NCI-H2171 treated with DMSO at 0.1 percent for 48 hours (cell line): ENCODE measurements around the gene EHD3.
"Not testable (repeated sequence)": the region's sequence is repeated elsewhere in the genome, so short reads cannot be mapped to it uniquely, and the experiment has no call there.

Source experiments
- DNase-seq: peaks from one replicate; lab custom pipeline; 2025; lab: John Stamatoyannopoulos, UW

The EHD3 gene

DNA sequence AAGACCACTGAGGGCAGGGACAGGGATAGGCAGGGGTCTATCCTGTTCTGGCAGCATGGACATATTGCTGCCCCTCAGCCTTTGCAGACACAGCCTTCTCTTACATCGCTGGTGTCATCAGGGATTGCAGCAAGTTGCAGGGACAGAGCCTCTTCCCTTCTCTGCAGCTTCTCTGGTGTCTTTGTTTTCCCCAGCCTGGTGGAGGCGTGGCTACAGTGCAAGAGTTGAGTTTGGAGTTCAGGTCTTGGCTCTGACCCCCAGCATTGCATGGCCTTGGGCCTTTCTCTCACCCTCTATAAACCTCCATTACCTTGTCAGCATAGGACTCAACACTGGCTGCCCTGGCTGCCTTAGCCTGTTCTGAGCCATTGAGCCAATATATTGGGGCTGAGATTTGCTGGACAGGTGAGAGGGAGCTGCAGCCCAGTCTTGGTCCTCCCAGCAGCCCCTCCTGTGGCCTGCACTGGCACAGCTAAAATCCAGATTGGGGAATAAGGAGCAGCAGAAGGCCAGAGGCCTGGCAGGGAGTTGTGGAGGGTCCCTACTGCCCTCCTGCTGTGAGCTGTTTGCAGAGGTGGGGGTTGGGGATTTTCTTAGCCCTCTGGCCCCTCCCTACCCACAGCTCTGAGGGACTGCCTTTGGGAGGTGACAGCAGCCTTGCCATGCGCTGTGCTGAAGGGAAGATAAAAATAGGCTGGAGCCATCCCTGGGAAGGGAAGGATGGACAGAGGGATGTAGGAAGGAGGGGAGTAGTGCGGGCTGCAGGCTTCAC, 22.8 kb downstream of the EHD3 start:
- DNase-seq = no peak

DNA sequence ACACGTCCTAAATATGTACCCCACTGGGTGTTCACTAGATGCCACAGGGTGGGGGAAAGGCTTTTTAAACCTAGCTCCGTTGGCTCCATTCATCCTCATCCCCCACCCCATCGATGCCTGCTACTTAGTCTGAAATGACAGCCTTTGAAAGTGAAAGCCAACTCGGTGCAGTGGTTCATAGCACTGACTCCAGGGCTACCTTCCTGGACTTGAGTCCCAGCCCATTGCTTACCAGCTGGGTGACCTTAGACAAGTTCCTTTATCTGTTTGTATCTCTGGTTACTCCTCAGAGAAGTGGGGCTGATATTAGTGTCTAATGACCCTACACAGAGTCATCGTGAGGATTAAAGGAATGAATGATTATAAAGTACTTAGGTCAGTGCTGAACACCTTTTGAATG, 24.4 kb downstream of the EHD3 start:
- DNase-seq = no peak

DNA sequence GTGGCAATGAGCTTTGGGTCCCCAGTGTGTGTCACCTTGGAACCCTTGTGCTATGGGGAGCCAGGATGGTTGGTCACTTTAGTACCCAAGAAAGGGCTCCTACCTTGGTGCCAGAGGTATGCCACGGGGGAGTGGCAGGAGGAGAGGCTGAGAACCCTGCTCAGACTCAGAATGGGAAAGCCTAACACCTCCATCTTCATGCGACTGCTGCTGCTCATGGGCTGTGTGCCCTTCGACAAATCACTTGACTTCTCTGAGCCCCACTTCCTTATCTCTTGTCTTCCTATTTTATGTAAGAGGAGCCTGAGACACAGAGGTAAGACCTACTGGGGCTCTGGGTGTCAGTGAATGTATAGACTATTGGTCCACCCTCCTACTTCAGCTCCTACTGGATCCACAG, 25.1 kb downstream of the EHD3 start:
- DNase-seq = no peak

DNA sequence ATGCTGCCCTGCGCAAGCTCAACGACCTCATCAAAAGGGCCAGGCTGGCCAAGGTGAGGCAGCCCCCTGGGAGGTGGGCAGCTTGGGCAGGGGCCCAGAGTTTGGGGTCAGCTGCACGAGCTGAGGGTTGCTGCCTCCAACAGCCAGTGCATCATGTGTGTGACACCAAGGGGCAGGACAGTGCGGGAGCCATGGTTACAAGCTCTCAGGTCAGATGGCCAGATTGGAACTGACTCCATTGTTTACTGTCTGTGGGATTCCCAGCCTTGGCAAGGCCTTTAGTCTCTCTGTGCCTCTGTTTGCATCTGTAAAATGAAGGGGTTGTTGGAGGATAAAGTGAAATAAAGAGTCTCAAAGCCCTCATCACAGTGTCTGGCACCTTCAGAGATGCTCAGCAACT, 26.9 kb downstream of the EHD3 start:
- no peak for DNase-seq

DNA sequence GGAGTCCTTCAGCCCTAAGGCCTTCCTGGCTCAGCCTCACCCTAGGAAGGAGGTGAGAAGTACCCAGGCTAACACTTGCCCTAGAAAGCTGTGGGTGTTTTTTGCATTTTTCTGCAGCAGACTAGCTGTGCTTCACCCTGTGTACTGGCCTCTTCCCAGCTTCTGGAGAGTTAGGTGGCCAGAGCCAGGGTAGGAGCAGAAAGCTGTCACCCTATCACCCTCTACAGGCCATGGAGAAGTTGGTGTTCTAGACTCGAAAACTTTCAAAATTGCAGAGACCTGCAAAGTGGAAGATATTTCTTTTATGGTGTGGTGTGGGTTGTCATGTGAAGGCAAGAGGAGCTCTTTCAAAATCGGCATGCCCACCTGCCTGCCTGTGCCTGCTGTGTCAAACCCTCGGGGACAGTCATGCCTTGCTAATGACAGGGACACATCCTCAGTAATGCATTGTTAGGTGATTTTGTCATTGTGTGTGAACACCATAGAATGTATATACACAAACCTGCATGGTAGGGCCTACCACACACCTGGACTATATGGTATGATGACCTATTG, 29.8 kb downstream of the EHD3 start:
- no peak for DNase-seq

DNA sequence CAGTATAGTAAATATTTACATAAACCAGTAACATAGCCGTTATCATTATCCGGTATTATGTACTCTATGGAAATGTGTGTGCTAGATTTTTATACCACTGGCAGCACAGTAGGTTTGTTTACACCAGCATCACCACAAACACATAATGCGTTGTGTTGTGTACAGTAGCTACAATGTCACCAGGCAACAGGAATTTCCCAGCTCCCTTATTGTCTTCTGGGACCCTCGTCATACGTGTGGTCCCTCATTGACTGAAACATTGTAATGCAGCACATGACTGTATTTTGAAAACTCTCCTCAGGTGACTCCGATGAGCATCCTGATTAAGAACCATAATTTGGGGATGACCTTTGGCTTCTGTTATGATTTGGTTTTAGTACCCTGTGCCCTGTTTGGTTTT, 31.3 kb downstream of the EHD3 start:
- DNase-seq = no peak

DNA sequence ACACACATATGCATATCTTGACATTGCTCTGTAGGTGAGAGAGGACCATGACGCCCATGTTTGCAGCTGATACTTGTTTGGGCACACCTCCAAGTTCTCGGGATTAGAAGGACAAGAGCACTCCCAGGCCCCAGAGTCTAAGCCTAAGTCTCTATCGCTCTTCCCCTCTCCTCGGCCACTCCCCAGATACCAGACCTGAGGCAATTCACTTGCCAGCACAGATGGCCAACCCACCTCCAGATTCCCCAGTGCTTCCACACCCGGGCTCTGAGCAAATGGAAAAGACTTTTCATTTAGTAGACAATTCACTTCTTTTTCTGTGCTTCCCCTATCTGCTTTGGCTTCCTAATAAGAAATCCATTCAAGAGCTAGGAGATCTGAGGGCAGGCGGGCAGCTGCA, 32.9 kb downstream of the EHD3 start:
- no peak for DNase-seq

DNA sequence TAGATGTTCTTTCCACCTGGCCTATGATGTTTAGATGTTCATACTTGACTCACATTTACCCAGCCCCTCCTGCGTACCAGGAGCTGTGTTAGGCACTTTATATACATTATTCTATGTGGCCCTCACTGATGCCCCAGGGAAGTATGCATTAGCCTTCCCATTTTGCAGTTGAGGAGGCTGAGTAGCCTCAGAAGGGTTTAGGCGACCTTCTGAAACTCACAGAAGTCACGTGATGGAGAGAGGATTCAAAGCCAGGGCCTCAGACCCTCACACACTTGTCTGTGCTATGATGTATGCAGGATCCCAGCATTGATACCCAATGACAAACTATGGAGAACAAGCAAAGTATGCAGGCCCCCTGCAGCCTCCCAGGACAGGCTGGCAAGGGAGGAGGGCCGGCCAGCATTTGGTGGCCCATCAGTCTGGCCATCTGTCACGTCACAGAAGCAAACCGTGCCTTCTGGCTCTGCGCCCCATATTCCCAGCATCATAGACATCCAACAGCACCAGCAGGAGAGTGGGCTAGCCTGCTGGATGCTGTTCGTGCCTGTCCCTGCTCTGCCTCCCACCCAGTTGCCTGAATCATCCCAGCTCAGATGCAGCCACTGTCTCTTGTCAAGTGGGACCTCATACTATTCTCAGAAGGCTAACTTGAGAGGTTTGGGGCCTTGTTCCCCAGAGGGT, 33.6 kb downstream of the EHD3 start:
- DNase-seq = no peak

DNA sequence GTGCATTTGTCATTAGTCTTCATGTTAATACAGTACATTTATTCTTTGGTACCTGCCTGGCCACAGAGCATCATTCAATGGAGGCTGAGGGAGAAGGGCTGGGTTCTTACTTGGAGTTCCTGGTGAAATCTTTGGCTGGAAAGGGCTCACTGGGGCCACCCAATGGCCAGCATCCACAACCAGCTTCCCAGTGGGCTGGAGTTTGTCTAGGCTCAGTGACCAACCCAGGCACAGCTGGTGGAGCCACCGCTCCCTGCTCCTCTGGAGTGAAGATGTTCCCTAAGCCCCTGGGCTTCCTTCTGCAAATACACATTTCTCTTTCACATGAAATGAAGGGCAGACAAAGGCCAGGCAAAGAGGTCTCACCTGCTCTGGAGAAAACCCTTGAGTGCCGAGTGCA, 34.4 kb downstream of the EHD3 start:
- DNase-seq = no peak

DNA sequence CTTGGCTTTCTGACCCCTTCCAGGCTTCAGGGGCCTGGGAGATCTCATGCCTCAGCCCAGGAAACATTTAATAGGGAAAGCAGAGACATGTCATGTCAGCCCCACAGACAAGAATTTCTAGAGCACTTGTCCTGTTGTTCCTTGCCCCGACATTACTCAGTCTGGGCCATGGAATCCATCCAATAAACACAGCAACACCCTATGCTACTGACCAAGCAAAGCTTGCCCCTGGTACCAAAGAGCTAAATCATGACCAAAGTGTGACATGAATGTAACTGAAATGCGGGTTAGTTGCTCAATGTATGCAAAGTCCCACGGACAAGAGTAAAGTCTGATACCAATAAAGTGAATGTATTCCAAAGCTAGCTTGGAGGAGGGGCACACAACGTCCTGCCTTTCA, 35.1 kb downstream of the EHD3 start:
- DNase-seq = no peak

DNA sequence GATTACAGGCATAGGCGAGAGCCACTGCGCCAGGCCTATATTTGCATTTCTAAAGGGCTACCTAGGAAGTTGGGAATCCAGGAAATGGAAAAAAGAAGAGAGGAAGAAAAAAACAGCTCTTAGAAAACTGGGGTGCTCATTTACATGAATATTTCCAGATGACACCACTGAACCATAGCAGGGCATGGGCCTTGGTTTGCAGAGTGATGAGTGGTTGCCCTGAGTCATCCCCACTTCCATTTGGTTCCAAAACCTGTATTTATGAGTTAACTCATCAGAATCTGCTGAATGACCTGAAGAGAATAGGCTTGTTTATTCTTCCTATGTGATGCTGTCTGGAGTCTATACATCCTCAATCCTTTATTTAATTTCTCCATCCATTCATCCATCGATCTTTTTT, 36.2 kb downstream of the EHD3 start:
- no peak for DNase-seq

DNA sequence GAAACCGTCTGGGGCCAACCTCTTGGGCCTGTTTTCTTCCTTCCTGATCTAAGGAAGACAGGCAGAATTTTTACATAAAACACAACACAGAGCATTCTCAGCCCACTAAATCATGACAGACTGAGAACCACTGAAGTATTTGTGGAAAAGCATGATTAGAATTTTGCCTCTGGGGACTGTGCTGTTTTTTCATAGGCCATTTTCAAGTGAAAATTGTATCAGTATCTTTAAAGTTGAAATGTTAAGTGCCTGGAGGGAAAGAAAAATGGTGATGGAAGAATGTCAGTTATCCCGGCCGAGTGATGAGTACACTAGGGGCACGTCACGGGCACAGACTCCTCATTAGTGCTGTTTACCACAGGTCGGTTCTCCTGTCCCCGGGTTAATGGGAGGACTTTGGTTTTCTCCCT, 36.9 kb downstream of the EHD3 start:
- DNase-seq = no peak

DNA sequence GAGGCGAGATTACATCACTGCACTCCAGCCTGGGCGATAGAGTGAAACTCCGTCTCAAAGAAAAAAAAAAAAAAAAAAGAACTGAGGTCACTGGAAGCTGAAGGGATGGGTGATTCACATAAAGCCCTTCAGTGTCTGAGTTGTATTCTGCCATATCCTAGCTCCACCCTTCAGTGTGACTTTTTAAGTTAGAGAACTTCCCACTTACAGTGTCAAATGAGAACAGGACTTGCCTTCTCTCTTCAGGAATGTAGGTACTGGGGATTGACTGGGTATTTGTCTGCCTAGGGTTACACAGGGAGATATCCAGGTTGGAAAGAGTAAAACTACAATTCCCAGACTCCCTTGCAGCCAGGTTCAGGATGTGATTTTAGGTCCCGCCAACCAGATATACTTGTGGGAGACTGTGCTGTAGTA, 37.9 kb downstream of the EHD3 start:
- no peak for DNase-seq

DNA sequence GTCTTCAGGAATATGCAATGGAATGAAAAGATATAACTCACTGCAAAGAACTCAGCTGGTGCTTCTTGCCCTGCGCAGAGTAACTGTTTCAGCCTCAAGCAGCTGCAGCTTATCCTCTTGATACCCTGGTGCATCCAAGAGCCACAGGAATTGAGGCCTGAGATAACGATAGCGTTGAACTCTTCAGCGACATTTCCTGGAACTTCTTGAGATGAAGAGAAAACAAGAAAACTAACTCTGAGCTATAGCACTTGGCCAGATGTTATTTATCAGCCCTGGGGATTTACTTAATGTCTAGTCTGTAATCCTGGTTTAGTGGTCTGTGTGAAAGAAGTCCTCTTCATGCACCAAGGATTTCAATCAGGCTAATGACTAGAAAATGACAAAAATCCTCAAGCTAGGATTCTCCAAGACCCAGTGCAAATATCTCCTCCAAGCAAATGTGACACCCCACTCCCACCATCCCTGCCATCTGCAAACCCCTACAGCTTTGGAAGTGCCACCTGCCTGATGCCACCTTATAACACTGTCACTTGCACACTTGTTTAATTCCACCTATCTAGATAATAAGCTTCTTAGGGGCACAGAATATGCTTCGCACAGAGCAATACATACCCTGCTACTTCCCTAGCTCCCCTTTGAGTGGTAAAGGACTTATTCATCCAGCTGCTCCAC, 40.6 kb downstream of the EHD3 start:
- DNase-seq = no peak

DNA sequence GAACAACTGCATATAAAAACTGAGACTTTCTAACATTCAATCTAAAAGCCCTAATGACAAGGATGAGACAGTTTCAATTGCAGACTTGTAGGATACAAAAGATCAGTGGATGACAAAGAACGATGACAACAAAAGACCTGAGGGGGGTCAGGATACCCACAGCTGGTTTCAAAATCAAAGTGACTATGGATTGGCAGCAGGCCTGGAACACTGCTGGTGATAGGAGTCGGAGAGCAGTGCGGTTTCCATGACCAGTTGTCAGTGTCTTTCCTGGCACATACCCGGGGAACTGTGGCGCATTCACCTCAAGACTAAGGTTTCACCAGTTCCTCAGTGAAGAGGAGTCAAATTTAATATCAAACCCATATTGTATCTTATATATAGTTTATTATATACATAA, 42.0 kb downstream of the EHD3 start:
- no peak for DNase-seq

DNA sequence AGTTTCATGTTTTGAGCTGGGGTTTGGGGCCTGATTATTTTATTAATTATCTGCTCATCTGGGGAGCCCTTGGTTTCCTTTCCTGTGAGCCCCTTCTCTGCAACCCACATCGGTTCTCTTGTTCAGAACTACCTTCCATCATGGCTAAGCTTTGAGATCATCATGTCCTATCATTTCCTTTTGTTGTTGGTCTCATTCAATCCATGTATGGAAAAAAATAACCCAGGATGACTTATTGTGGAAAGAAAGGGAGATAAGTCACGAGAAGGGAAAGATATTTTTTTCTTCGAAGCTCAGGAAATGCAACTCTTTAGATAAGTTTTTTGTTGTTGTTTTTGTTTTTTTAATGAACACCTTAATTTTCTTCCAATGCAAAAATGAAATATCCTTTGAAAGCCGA, 43.7 kb downstream of the EHD3 start:
- no peak for DNase-seq

DNA sequence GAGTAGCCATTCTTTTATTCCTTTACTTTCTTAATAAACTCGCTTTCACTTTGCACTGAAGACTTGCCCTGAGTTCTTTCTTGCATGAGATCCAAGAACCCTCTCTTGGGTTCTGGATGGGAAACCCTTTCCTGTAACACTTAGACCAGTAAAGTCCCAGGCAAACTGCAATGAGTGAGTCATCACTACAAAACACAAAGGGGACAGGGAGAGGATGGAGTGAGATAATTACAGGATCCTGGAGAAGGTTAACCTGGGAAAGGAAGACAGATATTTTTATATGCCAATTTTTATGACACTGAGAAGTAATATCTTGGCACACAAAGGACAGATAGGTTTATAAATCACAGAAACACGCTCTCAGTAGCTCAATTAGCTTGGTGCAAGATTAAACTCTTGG, 48.7 kb downstream of the EHD3 start:
- no peak for DNase-seq

DNA sequence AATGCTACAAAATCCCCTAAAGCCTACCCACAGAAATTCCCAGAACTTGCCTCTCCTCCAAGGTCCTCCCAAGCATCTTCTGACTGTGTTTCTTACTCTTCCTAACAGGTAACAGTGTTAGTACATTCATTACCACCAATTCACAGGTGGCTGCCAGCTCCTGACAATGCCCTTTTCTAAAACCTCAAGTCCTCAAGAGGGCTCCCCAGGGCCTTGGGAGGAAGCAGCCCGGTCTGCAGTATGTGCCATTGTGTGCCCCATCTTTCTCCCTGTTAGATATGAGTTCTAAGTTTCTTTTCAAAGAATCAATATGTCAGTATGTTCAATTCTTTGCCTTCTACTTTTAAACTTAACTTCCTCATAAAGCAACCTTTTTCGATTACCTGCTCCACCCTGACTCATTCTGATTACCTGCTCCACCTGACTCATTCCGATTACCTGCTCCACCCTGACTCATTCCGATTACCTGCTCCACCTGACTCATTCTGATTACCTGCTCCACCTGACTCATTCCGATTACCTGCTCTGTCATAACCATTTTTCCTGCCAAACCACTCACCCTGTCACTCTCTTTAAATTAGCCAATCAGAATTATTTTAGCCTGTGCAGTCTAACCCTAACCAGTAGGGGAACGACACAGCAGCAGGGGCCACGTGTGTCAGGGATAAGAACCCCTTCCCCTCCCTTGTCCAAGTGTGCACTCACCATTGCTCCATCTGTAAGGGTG, 49.4 kb downstream of the EHD3 start:
- DNase-seq = not testable (repeated sequence)

DNA sequence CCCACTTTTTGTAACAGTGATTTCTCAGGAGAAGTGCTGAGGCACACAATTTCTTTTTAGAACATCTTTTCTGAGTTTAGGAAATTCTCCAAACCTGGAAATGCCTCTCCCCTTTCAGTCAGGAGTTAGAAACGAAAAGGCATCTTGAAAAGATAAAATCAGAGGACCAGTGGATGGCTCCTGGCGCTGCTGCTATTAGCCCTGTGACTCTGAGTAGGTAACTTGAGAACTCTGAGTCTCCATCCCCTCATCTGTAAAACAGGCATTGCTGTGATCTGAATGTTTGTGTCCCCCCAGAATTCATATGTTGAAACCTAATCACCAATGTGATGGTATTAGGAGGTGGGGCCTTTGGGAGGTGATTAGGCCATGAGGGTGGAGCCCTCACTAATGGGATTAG, 50.2 kb downstream of the EHD3 start:
- no peak for DNase-seq

DNA sequence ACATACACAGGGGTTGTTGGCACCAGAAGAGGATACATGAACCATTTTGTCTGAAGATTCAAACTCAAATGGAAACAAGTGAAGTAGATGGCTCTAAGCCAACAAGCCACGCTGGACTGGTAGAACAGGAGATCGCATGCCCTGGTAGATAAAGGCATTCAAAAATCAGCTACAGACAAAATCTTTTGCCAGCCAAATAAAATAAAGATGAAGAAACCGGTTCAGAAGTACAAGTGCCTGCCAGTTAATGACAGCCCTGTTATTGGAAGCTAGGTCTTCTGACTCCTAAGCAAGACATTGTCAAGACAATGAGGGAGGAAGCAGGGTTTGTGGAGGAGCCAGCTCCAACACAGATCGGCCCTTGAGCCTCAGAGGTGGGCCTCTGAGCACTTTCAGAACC, 52.3 kb downstream of the EHD3 start:
- DNase-seq = no peak

DNA sequence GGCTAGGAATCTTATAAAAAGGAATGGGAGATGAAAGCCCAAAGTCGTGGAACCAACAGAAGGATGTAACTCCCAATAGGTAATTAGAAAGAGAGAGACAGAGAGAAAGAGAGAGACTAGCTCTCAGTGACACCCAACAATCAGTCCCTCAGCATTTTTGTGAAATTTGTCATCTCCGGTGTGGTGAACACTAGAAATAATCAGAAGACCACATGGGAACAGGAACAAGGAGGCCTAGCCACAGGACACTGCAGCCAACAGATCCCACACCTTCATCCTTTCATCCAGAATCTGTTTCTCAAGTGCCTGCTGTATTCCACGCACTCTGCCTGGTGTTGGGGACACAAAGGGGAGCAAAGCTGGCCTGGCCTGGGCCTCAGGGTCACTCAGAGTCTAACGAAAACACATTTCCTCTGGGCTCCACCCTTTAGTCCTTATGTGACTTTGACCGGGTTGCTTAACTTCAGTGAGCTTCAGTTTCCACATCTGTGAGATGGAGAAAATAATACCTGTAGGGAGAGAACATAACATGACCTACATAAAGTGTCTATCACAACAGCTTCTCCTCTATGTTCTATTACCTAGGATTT, 53.1 kb downstream of the EHD3 start:
- DNase-seq = no peak

DNA sequence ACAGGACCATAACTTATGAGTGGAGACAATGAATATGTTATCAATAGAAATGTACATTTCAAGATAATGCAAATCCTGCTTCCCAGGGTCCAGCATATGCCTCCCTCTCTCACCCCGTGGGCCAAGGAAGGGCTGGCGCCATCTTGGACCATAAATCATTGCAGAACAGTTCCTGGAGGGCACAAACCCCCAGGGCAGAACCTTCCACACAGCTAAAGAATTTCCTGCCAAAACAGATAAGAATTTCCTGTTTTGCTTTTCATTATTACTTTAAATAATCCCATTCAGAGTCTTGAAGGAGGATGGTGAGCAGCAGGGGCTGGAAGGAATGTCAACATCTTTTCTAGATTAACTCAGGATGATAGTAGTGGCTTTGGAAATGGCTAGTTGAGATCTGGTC, 53.7 kb downstream of the EHD3 start:
- DNase-seq = no peak
